ENCODE data around the gene KCNQ1OT1.

DNA sequence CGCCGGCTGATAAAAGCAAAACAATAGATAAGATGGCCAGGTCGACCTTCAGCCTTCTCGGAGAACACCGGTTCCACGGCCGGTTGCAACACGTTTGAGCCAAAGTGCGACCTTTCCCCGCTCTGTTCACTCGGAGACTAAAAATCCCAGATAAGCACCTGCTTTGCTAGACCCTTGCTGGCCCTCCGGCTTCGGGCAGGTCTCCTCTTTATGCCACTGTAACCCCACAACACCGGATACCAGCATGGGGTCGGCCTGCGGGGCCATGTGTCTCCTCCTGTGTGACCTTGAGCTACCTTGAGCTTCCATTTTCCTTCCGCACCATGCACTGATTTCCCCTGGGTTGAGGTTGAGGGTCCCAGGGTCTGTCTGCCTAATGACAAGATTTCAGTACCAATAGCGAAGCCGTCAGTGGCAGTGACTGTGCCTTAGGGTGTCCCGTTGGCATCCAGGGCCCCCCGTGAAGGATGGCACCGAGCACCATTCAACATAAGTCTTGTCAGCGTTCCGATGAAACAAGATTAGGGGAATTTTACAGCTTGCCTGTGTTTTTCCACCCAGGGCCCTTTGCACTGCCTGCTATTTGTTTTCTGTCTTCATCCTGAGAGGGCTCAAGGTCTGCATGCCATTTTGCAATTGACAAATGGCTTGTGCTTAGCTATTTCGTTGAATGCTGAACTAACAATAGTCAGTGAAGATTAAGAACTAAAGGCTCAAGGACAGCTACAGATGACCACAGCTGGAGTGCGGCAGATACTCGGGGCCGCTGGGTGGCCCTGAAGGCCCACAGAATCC is 136.4 kb downstream of the KCNQ1OT1 start:
- no peak for TF ChIP-seq POLR2A (IDR thresholded peaks at IDR 0.05)
- TF ChIP-seq, protein P1, sequence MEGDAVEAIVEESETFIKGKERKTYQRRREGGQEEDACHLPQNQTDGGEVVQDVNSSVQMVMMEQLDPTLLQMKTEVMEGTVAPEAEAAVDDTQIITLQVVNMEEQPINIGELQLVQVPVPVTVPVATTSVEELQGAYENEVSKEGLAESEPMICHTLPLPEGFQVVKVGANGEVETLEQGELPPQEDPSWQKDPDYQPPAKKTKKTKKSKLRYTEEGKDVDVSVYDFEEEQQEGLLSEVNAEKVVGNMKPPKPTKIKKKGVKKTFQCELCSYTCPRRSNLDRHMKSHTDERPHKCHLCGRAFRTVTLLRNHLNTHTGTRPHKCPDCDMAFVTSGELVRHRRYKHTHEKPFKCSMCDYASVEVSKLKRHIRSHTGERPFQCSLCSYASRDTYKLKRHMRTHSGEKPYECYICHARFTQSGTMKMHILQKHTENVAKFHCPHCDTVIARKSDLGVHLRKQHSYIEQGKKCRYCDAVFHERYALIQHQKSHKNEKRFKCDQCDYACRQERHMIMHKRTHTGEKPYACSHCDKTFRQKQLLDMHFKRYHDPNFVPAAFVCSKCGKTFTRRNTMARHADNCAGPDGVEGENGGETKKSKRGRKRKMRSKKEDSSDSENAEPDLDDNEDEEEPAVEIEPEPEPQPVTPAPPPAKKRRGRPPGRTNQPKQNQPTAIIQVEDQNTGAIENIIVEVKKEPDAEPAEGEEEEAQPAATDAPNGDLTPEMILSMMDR (IDR thresholded peaks at IDR 0.05 in 4 of 5, conservative IDR thresholded peaks at IDR 0.05 in 1 of 5): no peak

All from gastrocnemius medialis (tissue), 4 donors.